Small intestine (tissue), 7 donors: ENCODE measurements around the gene SMAD3. TPM values are rescaled to one million over a fixed set of nuclear protein-coding genes. Genes with fewer than 3 reads are reported as not detected.

Experiments
- DNase-seq, 2 donors: peaks; one replicate each; pipeline versions ENCODE4 v3.0.0 to v3.0.0-alpha.2; 2013
- FAIRE-seq: peaks from 2 replicates; lab custom pipeline; 2012; peaks lifted over from hg19 to GRCh38; lab: Jason Lieb, UNC
- H3K27ac ChIP-seq, 3 donors: one replicate each; pipeline ENCODE4 v1.5.1; 2013; ENCODE audit warnings: low read length in 2 of 3, mild to moderate bottlenecking in 2 of 3, control low read depth in 1 of 3, inconsistent platforms in 1 of 3, low read depth in 1 of 3, moderate library complexity in 1 of 3
- H3K27me3 ChIP-seq, 3 donors: one replicate each; pipeline ENCODE4 v1.6.1; 2013; ENCODE audit warnings: low read length in 3 of 3, inconsistent platforms in 1 of 3; ENCODE audit not compliant: control insufficient read depth in 3 of 3, insufficient read depth in 3 of 3
- H3K36me3 ChIP-seq, 3 donors: one replicate each; pipeline ENCODE4 v1.6.1; 2013; ENCODE audit warnings: low read length in 3 of 3, inconsistent platforms in 1 of 3, low read depth in 1 of 3, mild to moderate bottlenecking in 1 of 3, moderate library complexity in 1 of 3; ENCODE audit not compliant: control insufficient read depth in 3 of 3, insufficient read depth in 2 of 3
- H3K4me1 ChIP-seq, 3 donors: one replicate each; pipeline ENCODE4 v1.6.1; 2013; ENCODE audit warnings: low read length in 2 of 3, inconsistent platforms in 1 of 3, low read depth in 1 of 3, mild to moderate bottlenecking in 1 of 3, moderate library complexity in 1 of 3; ENCODE audit not compliant: control insufficient read depth in 3 of 3, insufficient read depth in 2 of 3
- H3K4me3 ChIP-seq, 3 donors: one replicate each; pipeline ENCODE4 v1.5.1; 2013; ENCODE audit warnings: low read length in 3 of 3, control low read depth in 1 of 3, inconsistent platforms in 1 of 3, low read depth in 1 of 3, mild to moderate bottlenecking in 1 of 3, moderate library complexity in 1 of 3
- H3K9me3 ChIP-seq, 2 donors: one replicate each; pipeline ENCODE4 v1.6.1; 2013; ENCODE audit warnings: low read depth in 1 of 2, low read length in 1 of 2; ENCODE audit not compliant: control insufficient read depth in 2 of 2, insufficient read depth in 1 of 2
- WGBS, 3 donors: extraction: QIAGEN DNeasy Blood & Tissue Kit; methylation state at CpG; one replicate each; pipeline ENCODE4 v1.1.7; 2013; 5-methylcytosine and 5-hydroxymethylcytosine counted together
- polyA plus RNA-seq, 4 donors: library from polyadenylated mRNA; stranded (reverse) in 3 of 4; unstranded in 1 of 4; fragments of 200-250 nt in 3 of 4; fragments of 120-200 nt in 1 of 4; gene quantifications; one replicate each; pipeline versions ENCODE4 v1.2.1 to v1.2.3, GENCODE V29; 2013
- donor health status: healthy with polysubstance abuse.
- donor health status: control.
- donor health status: control.
- donor health status: Bipolar disorder and iron deficiency.
- donor health status: healthy.

SMAD3 gene
- polyA plus RNA-seq, 4 donors = 11.6 to 33.2 (median 14.6) TPM

- H3K27ac ChIP-seq = no peak overlapping the region
- FAIRE-seq = no peak
- peaks cover 2 to 16% (median 12%) of the 10 kb centered on the region in 3 donors for H3K4me1 ChIP-seq
- H3K36me3 ChIP-seq = peaks cover 0 to 12% (median 0%) of the 10 kb centered on the region in 3 donors
- DNase-seq = no peak
- H3K9me3 ChIP-seq = no peaks in the 10 kb centered on the region
- no peaks in the 10 kb centered on the region for H3K27me3 ChIP-seq
- H3K4me3 ChIP-seq = no peak overlapping the region
Measured at GRCh38 chr15:67154249-67154648, 88.8 kb downstream of the SMAD3 start.

GRCh38 chr15:67156426-67156825, 91.0 kb downstream of the SMAD3 start:
- Histone ChIP-seq H3K4me1 (peaks cover 2 to 6% (median 4%) of the 10 kb centered on the region in 3 donors), H3K27me3 (no peaks in the 10 kb centered on the region), H3K36me3 (peaks cover 0 to 12% (median 0%) of the 10 kb centered on the region in 3 donors), H3K27ac (no peak overlapping the region), H3K4me3 (no peak overlapping the region), H3K9me3 (no peaks in the 10 kb centered on the region)
- 98 to 100% (median 100%) methylated on average over 2 of the region's 2 CpGs for WGBS, 3 donors
- DNase-seq (no peak), FAIRE-seq (no peak)

GRCh38 chr15:67156834-67157233, 91.4 kb downstream of the SMAD3 start:
- Histone ChIP-seq H3K36me3 (peaks cover 0 to 12% (median 0%) of the 10 kb centered on the region in 3 donors), H3K27me3 (no peaks in the 10 kb centered on the region), H3K9me3 (no peaks in the 10 kb centered on the region), H3K27ac (no peak overlapping the region), H3K4me3 (no peak overlapping the region), H3K4me1 (peaks cover 2 to 8% (median 7%) of the 10 kb centered on the region in 3 donors)
- DNase-seq = no peak
- no peak for FAIRE-seq
- WGBS, 3 donors = 95 to 97% (median 96%) methylated on average over 3 of the region's 3 CpGs

GRCh38 chr15:67157521-67158252, 92.3 kb downstream of the SMAD3 start:
- peak overlapping the region in 1 of 3 donors; percentile 42 for H3K27ac ChIP-seq
- FAIRE-seq (no peak), DNase-seq (no peak)
- WGBS, 3 donors = 75 to 91% (median 90%) methylated on average over 8 of the region's 8 CpGs
- H3K36me3 ChIP-seq = peaks cover 0 to 15% (median 0%) of the 10 kb centered on the region in 3 donors
- H3K4me1 ChIP-seq = peaks cover 2 to 14% (median 8%) of the 10 kb centered on the region in 3 donors
- no peaks in the 10 kb centered on the region for H3K9me3 ChIP-seq
- no peak overlapping the region for H3K4me3 ChIP-seq
- no peaks in the 10 kb centered on the region for H3K27me3 ChIP-seq

GRCh38 chr15:67158367-67158766, 93.0 kb downstream of the SMAD3 start:
- DNase-seq (no peak), FAIRE-seq (no peak)
- H3K36me3 ChIP-seq = peaks cover 0 to 17% (median 0%) of the 10 kb centered on the region in 3 donors
- no peaks in the 10 kb centered on the region for H3K27me3 ChIP-seq
- H3K27ac ChIP-seq = peak overlapping the region in 1 of 3 donors; percentile 9
- peaks cover 3 to 14% (median 12%) of the 10 kb centered on the region in 3 donors for H3K4me1 ChIP-seq
- WGBS, 3 donors = 69 to 81% (median 75%) methylated on average over 7 of the region's 7 CpGs
- no peaks in the 10 kb centered on the region for H3K9me3 ChIP-seq
- no peak overlapping the region for H3K4me3 ChIP-seq

GRCh38 chr15:67161412-67161811, 96.0 kb downstream of the SMAD3 start:
- Histone ChIP-seq H3K4me1 (peaks cover 5 to 25% (median 15%) of the 10 kb centered on the region in 3 donors), H3K4me3 (no peak overlapping the region), H3K9me3 (no peaks in the 10 kb centered on the region), H3K27me3 (no peaks in the 10 kb centered on the region), H3K36me3 (peaks cover 0 to 35% (median 5%) of the 10 kb centered on the region in 3 donors), H3K27ac (peak overlapping the region; percentile 7 to 69 (median 27))
- no peak for FAIRE-seq
- 91 to 93% (median 92%) methylated on average over 5 of the region's 5 CpGs for WGBS, 3 donors
- DNase-seq = no peak

GRCh38 chr15:67161881-67162280, 96.5 kb downstream of the SMAD3 start:
- no peak for FAIRE-seq
- peak; percentile 62 to 74 for DNase-seq

GRCh38 chr15:67163180-67163579, 97.8 kb downstream of the SMAD3 start:
- Histone ChIP-seq H3K9me3 (no peaks in the 10 kb centered on the region), H3K36me3 (peaks cover 4 to 47% (median 5%) of the 10 kb centered on the region in 3 donors), H3K27ac (peak overlapping the region in 1 of 3 donors; percentile 28), H3K27me3 (no peaks in the 10 kb centered on the region), H3K4me3 (no peak overlapping the region), H3K4me1 (peaks cover 5 to 25% (median 10%) of the 10 kb centered on the region in 3 donors)
- WGBS, 3 donors = 96 to 99% (median 97%) methylated on average over 6 of the region's 6 CpGs
- FAIRE-seq (no peak), DNase-seq (no peak)

More at GRCh38 chr15:67161881-67162280, 96.5 kb downstream of the SMAD3 start:
- Histone ChIP-seq H3K9me3 (no peaks in the 10 kb centered on the region), H3K27ac (peak overlapping the region in 2 of 3 donors; percentile 7 to 69), H3K36me3 (peaks cover 3 to 39% (median 5%) of the 10 kb centered on the region in 3 donors), H3K4me1 (peaks cover 5 to 25% (median 15%) of the 10 kb centered on the region in 3 donors), H3K27me3 (no peaks in the 10 kb centered on the region), H3K4me3 (no peak overlapping the region)
- WGBS, 3 donors = 73 to 83% (median 74%) methylated on average over 4 of the region's 4 CpGs
